ENCODE data around the gene MCM5. TPM values are rescaled to one million over a fixed set of nuclear protein-coding genes. Genes with fewer than 3 reads are reported as not detected.
"Not testable (repeated sequence)": the region's sequence is repeated elsewhere in the genome, so short reads cannot be mapped to it uniquely, and the experiment has no call there.

MCM5 gene
- total and polyA plus RNA-seq, 4 donors: 6.7 to 104 (median 8.8) TPM

GRCh38 chr22:35470903-35471321 is 71.0 kb downstream of the MCM5 start:
- 92% methylated on average over 6 of the region's 6 CpGs for WGBS
- Histone ChIP-seq H3K9me3 (ENCODE audit: control insufficient read depth in 4 of 4, low read length in 3 of 4) (no peaks in the 10 kb centered on the region), H3K27ac (ENCODE audit: low read depth in 1 of 2, low read length in 2 of 2) (no peak overlapping the region), H3K4me1 (ENCODE audit: control insufficient read depth in 4 of 4, insufficient read depth in 4 of 4, low read length in 3 of 4) (no peaks in the 10 kb centered on the region), H3K4me3 (ENCODE audit: low read depth in 1 of 3, low read length in 3 of 3) (no peak overlapping the region), H3K9ac (ENCODE audit: low read depth in 1 of 2, low read length in 2 of 2) (no peak overlapping the region), H3K36me3 (ENCODE audit: control insufficient read depth in 4 of 4, insufficient read depth in 3 of 4, low read depth in 1 of 4, low read length in 3 of 4) (no peaks in the 10 kb centered on the region), H3K27me3 (ENCODE audit: control insufficient read depth in 4 of 4, insufficient read depth in 4 of 4, low read length in 3 of 4) (no peaks in the 10 kb centered on the region)
- DNase-seq (ENCODE audit: low spot score): no peak
- TF ChIP-seq EGR1 (IDR thresholded peaks at IDR 0.05; ENCODE audit: low read depth in 2 of 2): no peak
- TF ChIP-seq JUND (IDR thresholded peaks at IDR 0.05): no peak
- TF ChIP-seq YY1 (IDR thresholded peaks at IDR 0.05): no peak
- TF ChIP-seq HNF4G (IDR thresholded peaks at IDR 0.05): no peak
- TF ChIP-seq FOXA1 (IDR thresholded peaks at IDR 0.05): no peak
- no peak for TF ChIP-seq HNF4A (conservative IDR thresholded peaks at IDR 0.05)
- no peak for TF ChIP-seq CTCF (IDR thresholded peaks at IDR 0.05; ENCODE audit: low read depth, low read length, missing input control)
- TF ChIP-seq TAF1 (conservative IDR thresholded peaks at IDR 0.05): no peak
- no peak for TF ChIP-seq REST (IDR thresholded peaks at IDR 0.05)
- no peak for TF ChIP-seq RAD21 (IDR thresholded peaks at IDR 0.05)
- TF ChIP-seq FOXA2 (IDR thresholded peaks at IDR 0.05): no peak
- TF ChIP-seq MAX (IDR thresholded peaks at IDR 0.05): no peak
- TF ChIP-seq RXRA (IDR thresholded peaks at IDR 0.05): no peak
- no peak for TF ChIP-seq GABPA (IDR thresholded peaks at IDR 0.05 in 1 of 2, conservative IDR thresholded peaks at IDR 0.05 in 1 of 2)
- TF ChIP-seq SP1 (IDR thresholded peaks at IDR 0.05): no peak
- TF ChIP-seq ATF3 (IDR thresholded peaks at IDR 0.05): no peak
- TF ChIP-seq ZBTB33 (IDR thresholded peaks at IDR 0.05): no peak

GRCh38 chr22:35471566-35471965 is 71.6 kb downstream of the MCM5 start:
- not testable (repeated sequence) for H3K4me3 ChIP-seq (ENCODE audit: low read depth in 1 of 3, low read length in 3 of 3); H3K27me3 ChIP-seq (ENCODE audit: control insufficient read depth in 4 of 4, insufficient read depth in 4 of 4, low read length in 3 of 4); H3K4me1 ChIP-seq (ENCODE audit: control insufficient read depth in 4 of 4, insufficient read depth in 4 of 4, low read length in 3 of 4); DNase-seq (ENCODE audit: low spot score); H3K9ac ChIP-seq (ENCODE audit: low read depth in 1 of 2, low read length in 2 of 2); H3K9me3 ChIP-seq (ENCODE audit: control insufficient read depth in 4 of 4, low read length in 3 of 4); H3K27ac ChIP-seq (ENCODE audit: low read depth in 1 of 2, low read length in 2 of 2); H3K36me3 ChIP-seq (ENCODE audit: control insufficient read depth in 4 of 4, insufficient read depth in 3 of 4, low read depth in 1 of 4, low read length in 3 of 4)
- WGBS: 91% methylated on average over 4 of the region's 4 CpGs

Data from liver (tissue), 9 donors.